ENCODE data around the gene TTLL3. TPM values are rescaled to one million over a fixed set of nuclear protein-coding genes. Genes with fewer than 3 reads are reported as not detected.
"Not testable (repeated sequence)": the region's sequence is repeated elsewhere in the genome, so short reads cannot be mapped to it uniquely, and the experiment has no call there.

Gene TTLL3
- total RNA-seq, 1 donor from 2014 or later, result 34.4 TPM

GRCh38 chr3:9869955-9870354 lies 59.9 kb downstream of the TTLL3 start:
- H3K27me3 Mint-ChIP-seq (ENCODE audit: unreplicated experiment), result peaks cover 4% of the 10 kb centered on the region
- no peak overlapping the region for H3K4me3 Mint-ChIP-seq (ENCODE audit: unreplicated experiment)
- DNase-seq (ENCODE audit: low spot score), result no peak
- no peak for TF ChIP-seq CTCF (IDR thresholded peaks at IDR 0.05; ENCODE audit: unreplicated experiment)
- no peaks in the 10 kb centered on the region for H3K4me1 Mint-ChIP-seq (ENCODE audit: unreplicated experiment)
- H3K9me3 Mint-ChIP-seq (ENCODE audit: unreplicated experiment), result no peaks in the 10 kb centered on the region
- no peaks in the 10 kb centered on the region for H3K36me3 Mint-ChIP-seq (ENCODE audit: low read depth, unreplicated experiment)
- no peak overlapping the region for H3K27ac Mint-ChIP-seq (ENCODE audit: unreplicated experiment)

DNA sequence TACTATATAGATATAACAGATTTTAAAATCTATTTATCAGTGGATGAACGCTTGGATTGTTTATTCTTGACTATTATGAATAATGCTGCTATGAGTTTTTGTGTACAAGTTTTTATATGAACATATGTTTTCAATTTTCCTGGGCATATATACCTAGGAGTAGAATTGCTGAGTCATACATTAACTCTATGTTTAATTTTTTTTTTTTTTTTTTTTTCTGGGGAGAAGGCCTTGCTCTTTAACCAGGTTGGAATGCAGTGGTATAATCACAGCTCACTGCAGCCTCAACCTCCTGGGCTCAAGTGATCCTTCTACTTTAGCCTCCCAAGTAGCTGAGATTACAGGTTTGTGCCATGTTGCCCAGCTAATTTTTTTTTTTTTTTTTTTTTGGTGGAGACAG lies 60.9 kb downstream of the TTLL3 start:
- Mint-ChIP-seq H3K27ac (ENCODE audit: unreplicated experiment) (no peak overlapping the region), H3K27me3 (ENCODE audit: unreplicated experiment) (peaks cover 4% of the 10 kb centered on the region), H3K9me3 (ENCODE audit: unreplicated experiment) (no peaks in the 10 kb centered on the region), H3K4me1 (ENCODE audit: unreplicated experiment) (no peaks in the 10 kb centered on the region), H3K4me3 (ENCODE audit: unreplicated experiment) (no peak overlapping the region), H3K36me3 (ENCODE audit: low read depth, unreplicated experiment) (no peaks in the 10 kb centered on the region)
- no peak for TF ChIP-seq CTCF (IDR thresholded peaks at IDR 0.05; ENCODE audit: unreplicated experiment)
- DNase-seq (ENCODE audit: low spot score), result no peak

DNA sequence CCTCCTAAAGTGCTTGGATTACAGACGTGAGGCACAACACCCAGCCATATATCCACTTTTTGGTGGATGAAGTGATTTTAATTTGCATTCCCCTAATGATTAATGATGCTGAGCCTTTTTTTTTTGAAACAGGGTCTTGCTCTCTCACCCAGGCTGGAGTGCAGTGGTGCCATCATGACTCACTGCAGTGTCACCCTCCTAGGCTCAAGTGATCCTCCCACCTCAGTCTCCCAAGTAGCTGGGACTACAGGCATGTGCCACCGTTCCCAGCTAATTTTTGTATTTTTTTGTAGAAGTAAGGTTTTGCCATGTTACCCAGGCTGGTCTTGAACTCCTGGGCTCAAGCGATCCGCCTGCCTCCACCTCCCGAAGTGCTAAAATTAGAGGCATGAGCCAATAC lies 62.0 kb downstream of the TTLL3 start:
- not testable (repeated sequence) for H3K9me3 Mint-ChIP-seq (ENCODE audit: unreplicated experiment); H3K27ac Mint-ChIP-seq (ENCODE audit: unreplicated experiment); H3K4me1 Mint-ChIP-seq (ENCODE audit: unreplicated experiment); DNase-seq (ENCODE audit: low spot score); H3K27me3 Mint-ChIP-seq (ENCODE audit: unreplicated experiment); H3K4me3 Mint-ChIP-seq (ENCODE audit: unreplicated experiment); H3K36me3 Mint-ChIP-seq (ENCODE audit: low read depth, unreplicated experiment)

- Mint-ChIP-seq H3K4me1 (ENCODE audit: unreplicated experiment) (no peaks in the 10 kb centered on the region), H3K36me3 (ENCODE audit: low read depth, unreplicated experiment) (no peaks in the 10 kb centered on the region), H3K27me3 (ENCODE audit: unreplicated experiment) (peaks cover 2% of the 10 kb centered on the region), H3K27ac (ENCODE audit: unreplicated experiment) (no peak overlapping the region), H3K9me3 (ENCODE audit: unreplicated experiment) (no peaks in the 10 kb centered on the region), H3K4me3 (ENCODE audit: unreplicated experiment) (no peak overlapping the region)
- TF ChIP-seq CTCF (IDR thresholded peaks at IDR 0.05; ENCODE audit: unreplicated experiment), result no peak
- DNase-seq (ENCODE audit: low spot score), result no peak
Measured at GRCh38 chr3:9875448-9875847, 65.4 kb downstream of the TTLL3 start.

GRCh38 chr3:9876255-9876654 lies 66.2 kb downstream of the TTLL3 start:
- H3K27me3 Mint-ChIP-seq (ENCODE audit: unreplicated experiment), result not testable (repeated sequence)

DNA sequence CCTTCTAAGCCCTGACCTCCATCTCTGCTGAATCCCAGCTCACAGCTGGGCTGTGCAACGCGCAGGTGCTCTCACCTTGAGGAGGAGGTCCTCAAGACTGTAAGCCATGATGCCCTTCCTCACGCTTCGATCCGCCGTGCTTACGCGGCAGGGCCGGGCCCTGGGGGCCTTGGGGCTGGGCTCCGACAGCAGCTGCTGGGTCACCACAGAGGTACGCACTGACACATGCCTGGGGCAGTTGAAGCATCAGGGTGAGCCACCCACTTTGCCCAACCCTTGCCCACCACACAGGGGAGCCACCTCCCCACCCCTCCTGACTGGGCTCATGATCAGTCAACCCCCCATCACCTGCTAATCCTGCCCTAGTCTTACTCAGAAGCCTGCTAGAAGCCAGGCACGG lies 66.9 kb downstream of the TTLL3 start:
- Mint-ChIP-seq H3K9me3 (ENCODE audit: unreplicated experiment) (no peaks in the 10 kb centered on the region), H3K4me3 (ENCODE audit: unreplicated experiment) (no peak overlapping the region), H3K4me1 (ENCODE audit: unreplicated experiment) (no peaks in the 10 kb centered on the region), H3K27ac (ENCODE audit: unreplicated experiment) (no peak overlapping the region), H3K27me3 (ENCODE audit: unreplicated experiment) (peaks cover 2% of the 10 kb centered on the region), H3K36me3 (ENCODE audit: low read depth, unreplicated experiment) (no peaks in the 10 kb centered on the region)
- TF ChIP-seq CTCF (IDR thresholded peaks at IDR 0.05; ENCODE audit: unreplicated experiment), result no peak
- DNase-seq (ENCODE audit: low spot score), result no peak

More at GRCh38 chr3:9876255-9876654, 66.2 kb downstream of the TTLL3 start:
- H3K4me3 Mint-ChIP-seq (ENCODE audit: unreplicated experiment); H3K9me3 Mint-ChIP-seq (ENCODE audit: unreplicated experiment); DNase-seq (ENCODE audit: low spot score); H3K4me1 Mint-ChIP-seq (ENCODE audit: unreplicated experiment); H3K27ac Mint-ChIP-seq (ENCODE audit: unreplicated experiment); H3K36me3 Mint-ChIP-seq (ENCODE audit: low read depth, unreplicated experiment): not testable (repeated sequence)
